Stimulated activated CD4-positive, alpha-beta T cell treated with anti-CD3 and anti-CD28 coated beads, Interleukin-15, amount 100 ng/mL, for 1 hour (primary cell): Measurements from ENCODE around the gene GMNN.

Source experiments
- DNase-seq, 2 donors: peaks; one replicate each; pipeline ENCODE4 v3.0.0-alpha.2; 2020; ENCODE audit warnings: low read depth in 1 of 2, low spot score in 1 of 2

GMNN gene

DNA sequence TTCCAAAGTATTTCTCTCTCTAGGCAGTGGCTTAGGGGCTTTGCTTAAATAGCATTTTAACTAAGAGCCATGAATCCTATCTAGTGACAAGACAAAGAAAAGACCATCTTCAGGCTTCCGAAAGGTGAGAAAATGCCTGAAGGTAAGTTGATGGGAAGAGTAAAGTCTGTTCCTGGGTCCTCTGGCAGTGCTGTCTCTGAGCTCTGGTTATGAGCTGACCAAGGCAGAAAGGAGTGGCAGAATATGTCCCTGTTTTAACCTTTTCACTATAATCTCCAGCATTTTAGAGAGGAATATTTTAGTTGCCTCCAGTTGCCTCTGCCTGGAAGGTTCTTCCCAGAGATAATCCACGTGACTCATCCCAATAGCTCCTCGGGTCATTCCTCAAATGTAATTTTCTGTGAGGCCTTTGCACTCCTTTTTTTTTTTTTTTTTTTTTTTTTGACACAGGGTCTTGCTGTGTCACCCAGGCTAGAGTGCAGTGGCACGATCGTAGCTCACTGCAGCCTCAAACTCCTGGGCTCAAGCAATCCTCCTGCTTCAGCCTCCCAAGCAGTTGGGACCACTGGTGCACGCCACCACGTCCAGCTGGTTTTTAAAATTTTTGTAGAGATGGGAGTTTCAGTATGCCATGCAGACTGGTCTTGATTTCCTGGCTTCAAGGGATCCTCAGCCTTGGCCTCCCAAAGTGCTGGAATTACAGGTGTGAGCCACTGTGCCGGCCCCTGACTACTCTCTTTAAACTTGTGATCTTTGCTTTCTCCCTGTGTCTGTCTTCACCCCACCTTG, 27.7 kb downstream of the GMNN start:
- no peak for DNase-seq

GRCh38 chr6:24807584-24807983, 32.8 kb downstream of the GMNN start:
- no peak for DNase-seq

- no peak for DNase-seq
Measured at GRCh38 chr6:24809728-24810127, 35.0 kb downstream of the GMNN start.

DNA sequence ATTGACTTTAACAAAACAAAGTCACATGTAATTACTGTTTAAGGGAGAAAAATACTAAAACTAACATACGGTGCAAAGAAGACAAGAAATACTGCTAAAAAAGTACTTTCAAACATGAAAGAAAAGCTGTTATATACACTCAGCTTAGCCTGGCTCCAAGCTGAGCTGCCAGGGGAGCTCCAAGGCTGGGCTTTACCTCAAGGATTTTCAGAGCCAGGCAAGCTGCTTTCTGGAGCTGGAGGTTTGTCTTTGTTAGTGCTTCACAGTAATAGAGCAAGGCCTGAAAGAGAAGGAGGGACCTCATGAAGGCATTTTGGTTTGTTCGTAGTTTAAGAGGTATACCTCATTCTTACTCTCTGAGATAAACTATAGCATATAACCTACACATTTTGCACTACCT, 43.6 kb downstream of the GMNN start:
- DNase-seq, result no peak

- DNase-seq, result no peak
Measured at GRCh38 chr6:24821860-24822444, 47.2 kb downstream of the GMNN start.

DNA sequence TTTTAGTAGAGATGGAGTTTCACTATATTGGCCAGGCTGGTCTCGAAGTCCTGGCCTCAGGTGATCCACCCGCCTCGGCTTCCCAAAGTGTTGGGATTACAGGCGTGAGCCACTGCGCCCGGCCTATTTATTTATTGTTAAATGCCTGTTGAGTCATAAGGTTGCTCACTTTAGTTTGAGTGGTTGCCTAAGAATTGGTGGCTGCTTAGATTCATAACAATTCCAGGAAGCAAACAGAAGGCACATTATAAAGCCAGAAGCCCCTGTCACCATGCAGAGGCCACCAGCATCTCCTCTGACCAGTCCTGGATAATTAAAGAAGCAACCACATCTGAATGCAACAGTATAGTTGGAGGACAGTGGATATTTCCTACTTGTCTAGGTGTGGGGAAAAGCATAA, 48.0 kb downstream of the GMNN start:
- no peak for DNase-seq

DNA sequence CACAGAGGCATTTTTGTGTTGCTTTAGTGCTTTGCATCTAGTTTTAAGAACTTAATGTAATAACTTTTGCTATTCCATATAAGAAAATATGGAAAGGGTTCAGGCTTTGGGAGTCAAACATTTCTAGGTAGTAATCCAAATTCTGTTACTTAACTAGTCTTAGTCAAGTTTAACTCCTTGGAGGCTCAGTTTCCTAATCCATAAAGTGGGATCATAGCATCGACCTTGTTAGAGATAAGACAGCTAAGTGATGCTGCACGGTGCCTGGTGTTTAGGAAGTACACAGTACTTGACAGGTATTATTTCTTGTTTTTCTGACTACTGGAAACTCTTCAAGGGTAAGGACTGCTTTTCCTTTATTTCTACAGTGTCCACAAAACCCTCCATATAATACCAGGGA, 48.4 kb downstream of the GMNN start:
- no peak for DNase-seq

DNA sequence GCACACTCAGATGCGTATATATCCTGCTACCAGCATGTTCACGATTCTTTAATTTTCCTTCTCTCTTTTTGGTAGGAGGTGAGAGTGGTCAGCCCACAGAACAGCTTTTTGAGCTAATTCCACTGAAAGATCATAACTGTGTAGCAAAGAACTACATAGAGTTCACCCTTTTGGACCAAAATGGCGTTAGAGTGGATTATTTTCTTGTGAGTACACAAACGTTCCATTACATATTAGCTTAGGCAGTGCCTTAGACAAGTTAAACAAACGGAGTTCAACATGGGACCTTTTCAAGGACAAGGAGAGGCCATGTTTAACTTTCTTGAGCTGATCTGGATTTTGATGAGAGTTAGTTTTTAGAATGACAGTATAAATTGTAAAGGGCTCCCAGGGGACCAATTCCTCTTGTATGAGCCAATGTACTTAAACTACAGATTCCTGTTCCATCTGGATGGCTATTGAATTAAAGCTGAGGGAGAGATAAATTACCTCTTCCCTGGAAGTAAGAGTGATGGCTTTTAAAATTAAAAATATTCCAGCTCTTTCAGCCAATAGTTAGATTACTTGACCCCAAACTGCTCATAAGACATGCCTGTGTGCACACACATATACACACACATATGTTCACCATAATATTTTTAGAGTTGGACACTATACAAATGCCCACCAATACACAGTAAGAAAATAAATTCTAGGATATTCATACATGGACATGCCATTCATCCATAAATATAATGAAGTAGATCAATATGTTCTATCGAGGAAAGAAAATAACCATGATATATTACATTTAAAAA, 49.6 kb downstream of the GMNN start:
- no peak for DNase-seq

GRCh38 chr6:24825130-24825630, 50.4 kb downstream of the GMNN start:
- DNase-seq, result no peak

GRCh38 chr6:24827162-24827561, 52.4 kb downstream of the GMNN start:
- DNase-seq, result no peak

- DNase-seq, result no peak
Measured at GRCh38 chr6:24827970-24828369, 53.2 kb downstream of the GMNN start.

DNA sequence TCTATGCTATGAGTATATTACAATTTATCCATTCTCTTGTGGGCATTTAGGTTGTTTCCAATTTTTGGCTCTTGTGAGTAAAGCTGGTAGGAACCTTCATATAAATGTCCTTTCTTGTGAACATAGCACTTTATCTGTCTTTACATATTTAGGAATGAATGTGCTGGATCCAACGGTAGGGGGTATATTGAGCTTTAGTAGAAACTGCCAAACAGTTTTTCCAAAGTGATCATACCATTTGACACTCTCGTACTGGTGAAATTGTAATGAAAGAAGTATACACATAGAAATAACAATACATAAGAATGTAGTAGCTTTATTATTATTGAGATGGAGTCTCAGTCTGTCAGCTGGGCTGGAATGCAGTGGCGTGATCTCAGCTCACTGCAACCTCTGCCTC, 54.9 kb downstream of the GMNN start:
- DNase-seq, result no peak

DNA sequence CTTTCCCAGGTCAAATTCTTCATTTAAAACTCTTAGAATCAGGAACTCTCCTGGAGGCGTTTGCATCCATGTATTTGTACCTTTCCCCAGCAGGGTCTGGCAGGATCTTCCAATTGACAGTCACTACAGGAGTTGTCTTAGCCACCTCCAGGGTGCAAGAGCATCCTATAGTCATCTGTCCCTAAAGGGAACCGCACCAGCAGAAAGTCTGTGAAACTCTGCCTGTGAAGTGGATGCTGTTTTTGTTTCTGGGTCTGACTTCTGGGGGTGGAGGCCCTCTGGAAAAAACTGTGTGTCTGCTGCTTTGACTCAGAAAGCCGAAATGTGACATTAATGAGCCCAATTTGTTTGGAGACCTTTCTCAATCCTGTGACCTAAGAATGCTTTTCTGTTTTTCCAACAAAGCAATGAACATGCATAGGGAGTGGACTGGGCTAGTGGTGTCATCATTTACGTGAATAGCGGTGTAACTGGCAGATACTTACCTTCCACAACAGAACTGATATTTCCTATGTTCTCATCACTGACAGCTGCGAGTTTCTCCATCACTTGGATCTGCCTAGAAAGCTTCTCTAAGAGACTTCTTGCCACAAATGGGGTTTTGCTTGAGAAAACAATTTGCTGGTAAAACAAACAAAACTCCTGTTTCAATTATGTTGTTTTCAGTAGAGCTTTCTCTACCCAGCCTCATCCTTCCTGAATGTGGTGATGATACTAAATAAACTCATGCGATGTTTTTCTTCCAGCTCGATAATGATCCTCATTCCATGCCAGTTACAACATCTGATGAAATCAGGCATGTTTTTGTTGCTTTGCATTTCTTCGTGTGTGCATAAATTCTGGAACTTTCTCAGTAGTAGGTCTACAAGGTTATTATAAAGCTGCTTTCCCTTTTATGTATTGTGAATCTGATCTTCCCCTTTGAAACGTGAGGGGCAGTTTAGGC, 57.3 kb downstream of the GMNN start:
- DNase-seq, result no peak

GRCh38 chr6:24832794-24833193, 58.1 kb downstream of the GMNN start:
- DNase-seq, result no peak

DNA sequence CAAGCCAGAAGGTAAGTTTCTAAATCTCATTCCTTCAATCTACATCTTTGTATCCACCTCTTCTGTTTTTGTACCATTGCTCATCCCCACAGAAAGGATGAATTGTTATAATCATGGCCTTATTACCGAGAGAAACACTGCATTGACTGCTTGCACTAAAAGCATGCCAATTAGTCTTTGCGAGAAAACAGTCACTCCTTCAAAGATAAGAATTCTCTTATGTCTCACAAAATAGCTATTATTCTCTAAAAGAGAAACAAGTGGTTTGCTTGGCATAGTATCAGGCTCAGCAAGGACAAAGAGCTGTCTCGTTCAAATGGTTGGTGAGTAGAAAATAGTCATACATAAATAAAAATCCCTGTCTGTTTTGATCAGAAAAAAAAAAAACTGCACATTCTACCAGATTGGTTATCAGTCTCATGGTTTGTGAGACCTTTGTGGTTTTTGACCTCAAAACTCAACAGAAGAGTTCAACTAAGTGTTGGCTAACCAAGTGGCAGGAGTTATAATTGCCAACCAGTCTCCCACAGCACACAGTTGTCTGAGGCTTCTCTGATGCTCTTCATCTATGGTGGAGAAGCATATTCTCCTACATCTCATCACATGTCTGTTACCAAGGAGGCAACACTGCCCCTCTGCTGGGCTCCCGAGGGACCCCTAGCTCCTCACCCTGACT, 59.1 kb downstream of the GMNN start:
- no peak for DNase-seq
